ENCODE measurements around the gene LIMK2. TPM values are rescaled to one million over a fixed set of nuclear protein-coding genes. Genes with fewer than 3 reads are reported as not detected.

Gene LIMK2
- total RNA-seq, 2 donors from 2014 or later, result 7.5 to 9.8 TPM

GRCh38 chr22:31206896-31207687 lies 5.0 kb upstream of the LIMK2 start:
- no peaks in the 10 kb centered on the region for H3K9me3 ChIP-seq
- no peaks in the 10 kb centered on the region for H3K27me3 ChIP-seq
- no peak for TF ChIP-seq CTCF (IDR thresholded peaks at IDR 0.05)
- H3K4me1 ChIP-seq, result peaks cover 0 to 34% of the 10 kb centered on the region in 2 donors
- peaks cover 27% of the 10 kb centered on the region for H3K36me3 ChIP-seq
- DNase-seq (ENCODE audit: low spot score), result no peak
- no peak overlapping the region for H3K4me3 ChIP-seq
- no peak overlapping the region for H3K27ac ChIP-seq

GRCh38 chr22:31210556-31211421 lies 1.3 kb upstream of the LIMK2 start:
- TF ChIP-seq CTCF (IDR thresholded peaks at IDR 0.05), result no peak
- Histone ChIP-seq H3K27ac (peak overlapping the region; percentile 77), H3K36me3 (peaks cover 3% of the 10 kb centered on the region), H3K27me3 (no peaks in the 10 kb centered on the region), H3K4me1 (peaks cover 0 to 46% of the 10 kb centered on the region in 2 donors), H3K4me3 (no peak overlapping the region), H3K9me3 (no peaks in the 10 kb centered on the region)
- peak; percentile 67 for DNase-seq (ENCODE audit: low spot score)

GRCh38 chr22:31211482-31211861 lies 626 bp upstream of the LIMK2 start:
- no peak for DNase-seq (ENCODE audit: low spot score)
- TF ChIP-seq CTCF (IDR thresholded peaks at IDR 0.05), result no peak
- Histone ChIP-seq H3K9me3 (no peaks in the 10 kb centered on the region), H3K36me3 (no peaks in the 10 kb centered on the region), H3K27me3 (no peaks in the 10 kb centered on the region), H3K27ac (peak overlapping the region; percentile 77), H3K4me3 (peak overlapping the region; percentile 74 to 85), H3K4me1 (peaks cover 0 to 44% of the 10 kb centered on the region in 2 donors)

- no peak for DNase-seq (ENCODE audit: low spot score)
- no peak for TF ChIP-seq CTCF (IDR thresholded peaks at IDR 0.05)
- Histone ChIP-seq H3K4me3 (peak overlapping the region; percentile 74 to 85), H3K36me3 (no peaks in the 10 kb centered on the region), H3K27ac (peak overlapping the region; percentile 77), H3K4me1 (peaks cover 0 to 48% of the 10 kb centered on the region in 2 donors), H3K9me3 (no peaks in the 10 kb centered on the region), H3K27me3 (no peaks in the 10 kb centered on the region)
Observed at GRCh38 chr22:31212783-31213629, 908 bp downstream of the LIMK2 start.

GRCh38 chr22:31215018-31215535 lies 3.0 kb downstream of the LIMK2 start:
- Histone ChIP-seq H3K9me3 (no peaks in the 10 kb centered on the region), H3K27ac (no peak overlapping the region), H3K36me3 (no peaks in the 10 kb centered on the region), H3K4me3 (no peak overlapping the region), H3K4me1 (peaks cover 0 to 57% of the 10 kb centered on the region in 2 donors), H3K27me3 (no peaks in the 10 kb centered on the region)
- no peak for DNase-seq (ENCODE audit: low spot score)
- TF ChIP-seq CTCF (IDR thresholded peaks at IDR 0.05), result no peak
